Endothelial cell of coronary artery (primary cell): ENCODE measurements around the gene AGBL5. TPM values are rescaled to one million over a fixed set of nuclear protein-coding genes. Genes with fewer than 3 reads are reported as not detected.

Experiments
- total RNA-seq: library from RNA; depleted of rRNA; stranded (reverse); fragments of >200 nt; gene quantifications from 2 replicates; pipeline ENCODE4 v1.2.3, GENCODE V29; 2014

The AGBL5 gene, protein sequence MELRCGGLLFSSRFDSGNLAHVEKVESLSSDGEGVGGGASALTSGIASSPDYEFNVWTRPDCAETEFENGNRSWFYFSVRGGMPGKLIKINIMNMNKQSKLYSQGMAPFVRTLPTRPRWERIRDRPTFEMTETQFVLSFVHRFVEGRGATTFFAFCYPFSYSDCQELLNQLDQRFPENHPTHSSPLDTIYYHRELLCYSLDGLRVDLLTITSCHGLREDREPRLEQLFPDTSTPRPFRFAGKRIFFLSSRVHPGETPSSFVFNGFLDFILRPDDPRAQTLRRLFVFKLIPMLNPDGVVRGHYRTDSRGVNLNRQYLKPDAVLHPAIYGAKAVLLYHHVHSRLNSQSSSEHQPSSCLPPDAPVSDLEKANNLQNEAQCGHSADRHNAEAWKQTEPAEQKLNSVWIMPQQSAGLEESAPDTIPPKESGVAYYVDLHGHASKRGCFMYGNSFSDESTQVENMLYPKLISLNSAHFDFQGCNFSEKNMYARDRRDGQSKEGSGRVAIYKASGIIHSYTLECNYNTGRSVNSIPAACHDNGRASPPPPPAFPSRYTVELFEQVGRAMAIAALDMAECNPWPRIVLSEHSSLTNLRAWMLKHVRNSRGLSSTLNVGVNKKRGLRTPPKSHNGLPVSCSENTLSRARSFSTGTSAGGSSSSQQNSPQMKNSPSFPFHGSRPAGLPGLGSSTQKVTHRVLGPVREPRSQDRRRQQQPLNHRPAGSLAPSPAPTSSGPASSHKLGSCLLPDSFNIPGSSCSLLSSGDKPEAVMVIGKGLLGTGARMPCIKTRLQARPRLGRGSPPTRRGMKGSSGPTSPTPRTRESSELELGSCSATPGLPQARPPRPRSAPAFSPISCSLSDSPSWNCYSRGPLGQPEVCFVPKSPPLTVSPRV
- total RNA-seq: 12.3 and 17.1 TPM in 2 replicates

DNA sequence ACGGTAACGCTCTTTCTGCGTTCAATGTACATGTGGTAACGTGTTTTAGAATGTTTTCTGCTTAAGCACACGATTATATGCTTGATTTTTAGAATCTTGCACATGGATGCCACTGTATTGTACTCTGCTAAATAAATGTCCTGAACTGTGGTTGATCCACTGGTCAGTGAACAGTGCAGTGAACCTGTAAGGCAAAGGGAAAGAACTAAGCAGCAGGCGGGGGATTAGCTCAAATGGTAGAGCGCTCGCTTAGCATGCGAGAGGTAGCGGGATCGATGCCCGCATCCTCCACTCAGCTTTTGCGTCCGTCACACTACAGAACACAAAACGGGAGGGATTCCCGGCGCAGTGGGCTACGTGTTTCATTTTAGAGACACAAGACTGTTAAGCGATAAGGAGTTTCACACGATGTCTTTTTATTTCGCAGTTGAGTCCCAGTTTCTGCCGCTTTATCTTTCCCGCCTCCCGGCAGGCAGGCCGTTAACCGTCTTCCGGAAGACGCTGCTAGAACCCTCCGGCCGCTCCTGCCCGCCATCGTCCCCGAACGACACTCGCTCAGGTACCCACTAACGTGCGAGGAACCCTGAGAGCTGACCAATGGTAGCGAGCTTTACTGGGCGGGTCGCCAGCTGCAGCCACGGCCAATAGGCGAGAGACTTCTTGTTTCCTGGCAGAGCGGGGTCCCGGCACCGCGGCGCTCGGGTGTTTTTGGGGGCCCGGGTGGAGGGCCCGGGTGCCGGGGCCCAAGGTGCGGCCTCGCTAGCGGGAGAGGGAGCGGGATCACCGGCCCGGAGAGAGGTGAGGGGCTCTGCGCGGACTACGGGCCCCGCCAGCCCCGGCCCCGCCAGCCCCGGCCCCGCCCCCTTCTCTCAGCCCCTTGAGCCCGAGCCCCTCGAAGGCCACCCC is at the start of gene AGBL5:
Gene AGBL5 (plus strand): TSS at position 673 of the 906 bp plus-strand sequence. CDS start 1,291 bp downstream, outside the sequence.

DNA sequence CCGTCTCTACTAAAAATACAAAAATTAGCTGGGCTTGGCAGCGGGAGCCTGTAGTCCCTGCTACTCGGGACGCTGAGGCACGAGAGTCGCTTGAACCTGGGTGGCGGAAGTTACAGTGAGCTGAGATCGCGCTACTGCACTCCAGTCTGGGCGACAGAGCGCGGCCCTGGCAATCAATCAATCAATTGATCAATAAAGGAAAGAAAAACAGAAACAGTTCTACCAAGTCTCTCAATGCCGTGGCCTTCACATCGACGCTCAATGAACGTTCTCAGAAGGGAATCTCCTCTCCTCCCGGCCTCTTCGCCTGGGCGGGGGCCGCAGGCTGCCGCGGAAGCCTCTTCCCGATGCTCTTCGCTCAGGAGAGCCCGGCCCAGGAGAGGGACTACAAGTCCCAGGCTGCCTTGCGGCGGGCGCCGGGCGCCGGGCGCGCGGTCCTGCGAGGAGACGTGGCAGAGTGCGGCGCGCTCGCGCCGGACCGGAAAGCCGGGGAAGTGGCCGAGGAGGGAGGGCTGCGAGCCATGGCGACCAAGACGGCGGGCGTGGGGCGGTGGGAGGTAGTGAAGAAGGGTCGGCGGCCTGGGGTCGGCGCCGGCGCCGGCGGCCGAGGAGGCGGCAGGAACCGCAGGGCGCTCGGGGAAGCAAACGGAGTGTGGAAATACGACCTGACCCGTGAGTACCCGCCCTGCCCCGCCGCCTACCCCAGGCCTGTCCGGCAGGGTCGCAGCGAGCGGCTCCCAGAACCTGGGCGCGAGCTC is 18.8 kb upstream of the AGBL5 start, which contains the start of gene TMEM214:
Gene TMEM214 (plus strand): TSS at position 471 of the 758 bp plus-strand sequence. CDS start 51 bp downstream, at position 522.

DNA sequence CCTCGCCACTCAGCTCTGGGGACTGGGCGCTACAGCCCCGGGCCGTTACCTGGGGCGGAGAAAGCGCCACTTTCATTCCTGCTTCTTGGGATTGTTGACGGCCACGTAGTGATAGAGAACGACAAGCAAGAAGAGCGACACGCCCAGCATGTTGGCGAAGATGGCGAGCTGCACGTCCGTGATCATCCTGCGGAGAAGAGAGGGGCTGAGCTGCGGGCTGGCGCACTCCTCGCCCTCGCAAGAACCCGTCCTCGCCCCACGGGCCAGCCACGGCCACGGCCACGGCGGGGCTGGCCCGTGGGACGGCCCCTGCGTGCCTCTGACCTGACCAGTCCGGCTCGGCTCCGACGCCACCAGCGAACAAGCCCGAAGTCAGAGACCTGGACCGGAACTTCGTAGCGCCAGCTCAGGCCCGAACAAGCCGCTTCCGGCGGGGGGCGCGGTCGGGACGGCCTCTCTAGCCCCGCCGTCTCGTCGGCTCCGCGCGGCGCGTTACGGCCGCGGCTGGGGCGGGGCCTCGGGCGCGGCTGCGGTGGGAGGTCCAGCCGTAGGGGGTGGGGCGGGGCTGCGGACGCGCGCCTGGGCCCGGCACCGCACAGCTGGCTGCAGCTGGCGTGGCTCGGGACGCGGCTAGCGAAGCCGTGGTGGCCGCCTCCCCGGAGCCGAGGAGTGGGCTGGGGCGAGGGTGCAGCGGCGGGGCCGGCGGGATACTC is 20.0 kb downstream of the AGBL5 start, which contains the start of gene OST4:
Gene OST4 (minus strand): TSS at position 378 of the 713 bp plus-strand sequence.

DNA sequence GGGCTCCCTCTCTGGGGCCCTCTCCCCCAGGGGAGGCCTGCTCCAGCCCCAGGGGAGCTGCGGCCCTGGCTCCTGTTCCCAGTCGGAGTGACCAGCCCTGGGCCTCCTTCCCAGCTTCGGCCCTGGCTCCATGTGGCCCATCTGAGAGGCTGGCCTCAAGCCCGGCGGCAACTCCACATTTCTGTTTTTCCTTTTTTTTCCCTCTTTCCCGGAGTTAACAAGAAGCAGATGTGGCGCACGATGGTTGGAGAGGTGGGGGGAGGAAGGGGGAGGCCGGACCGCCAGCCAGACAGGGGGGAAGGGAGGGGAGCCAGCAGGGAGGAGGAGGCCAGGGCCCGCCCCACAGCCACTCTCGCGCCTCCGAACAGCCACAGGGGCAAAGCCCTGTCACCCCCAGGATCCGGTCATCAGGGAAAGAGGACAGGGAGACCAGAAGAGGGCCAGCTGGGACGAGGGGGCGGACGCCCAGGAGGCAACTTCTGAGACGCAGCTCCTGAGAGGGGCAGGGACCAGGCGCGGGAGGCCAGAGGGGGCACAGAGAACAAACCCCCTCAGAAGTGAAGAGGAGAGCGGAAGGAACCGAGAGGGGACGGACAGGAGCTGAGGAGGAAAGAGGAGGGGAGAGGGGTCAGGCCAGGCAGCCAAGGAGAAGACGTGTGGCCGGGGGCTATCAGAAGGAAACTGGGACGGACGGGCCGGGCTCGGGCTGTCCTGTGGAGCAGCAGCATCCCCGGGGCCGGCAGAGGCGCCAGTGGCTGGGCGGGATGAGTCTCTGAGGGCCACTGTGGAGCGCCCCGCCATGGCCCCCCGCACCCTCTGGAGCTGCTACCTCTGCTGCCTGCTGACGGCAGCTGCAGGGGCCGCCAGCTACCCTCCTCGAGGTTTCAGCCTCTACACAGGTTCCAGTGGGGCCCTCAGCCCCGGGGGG is 27.1 kb downstream of the AGBL5 start, which contains the start of gene EMILIN1:
Gene EMILIN1 (plus strand): TSS at position 349 of the 928 bp plus-strand sequence. CDS start 451 bp downstream, at position 800.

DNA sequence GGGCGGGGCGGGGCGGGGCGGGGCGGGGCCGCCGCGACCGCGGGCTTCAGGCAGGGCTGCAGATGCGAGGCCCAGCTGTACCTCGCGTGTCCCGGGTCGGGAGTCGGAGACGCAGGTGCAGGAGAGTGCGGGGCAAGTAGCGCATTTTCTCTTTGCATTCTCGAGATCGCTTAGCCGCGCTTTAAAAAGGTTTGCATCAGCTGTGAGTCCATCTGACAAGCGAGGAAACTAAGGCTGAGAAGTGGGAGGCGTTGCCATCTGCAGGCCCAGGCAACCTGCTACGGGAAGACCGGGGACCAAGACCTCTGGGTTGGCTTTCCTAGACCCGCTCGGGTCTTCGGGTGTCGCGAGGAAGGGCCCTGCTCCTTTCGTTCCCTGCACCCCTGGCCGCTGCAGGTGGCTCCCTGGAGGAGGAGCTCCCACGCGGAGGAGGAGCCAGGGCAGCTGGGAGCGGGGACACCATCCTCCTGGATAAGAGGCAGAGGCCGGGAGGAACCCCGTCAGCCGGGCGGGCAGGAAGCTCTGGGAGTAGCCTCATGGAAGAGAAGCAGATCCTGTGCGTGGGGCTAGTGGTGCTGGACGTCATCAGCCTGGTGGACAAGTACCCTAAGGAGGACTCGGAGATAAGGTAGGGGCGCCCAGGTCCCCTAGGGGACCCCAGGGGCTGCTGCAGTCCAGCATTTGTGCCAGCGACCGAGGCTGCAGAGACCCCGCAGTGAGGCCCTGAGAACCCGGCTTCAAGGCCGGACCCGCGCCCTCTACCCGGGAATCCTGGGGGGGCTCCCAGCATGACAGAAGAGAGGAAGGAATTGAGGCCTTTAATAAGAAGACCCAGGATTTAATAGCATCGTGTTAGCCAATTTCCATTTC is 35.5 kb downstream of the AGBL5 start, which contains the start of gene KHK:
Gene KHK (plus strand): TSS at position 49 of the 870 bp plus-strand sequence. CDS start 488 bp downstream, at position 537.

DNA sequence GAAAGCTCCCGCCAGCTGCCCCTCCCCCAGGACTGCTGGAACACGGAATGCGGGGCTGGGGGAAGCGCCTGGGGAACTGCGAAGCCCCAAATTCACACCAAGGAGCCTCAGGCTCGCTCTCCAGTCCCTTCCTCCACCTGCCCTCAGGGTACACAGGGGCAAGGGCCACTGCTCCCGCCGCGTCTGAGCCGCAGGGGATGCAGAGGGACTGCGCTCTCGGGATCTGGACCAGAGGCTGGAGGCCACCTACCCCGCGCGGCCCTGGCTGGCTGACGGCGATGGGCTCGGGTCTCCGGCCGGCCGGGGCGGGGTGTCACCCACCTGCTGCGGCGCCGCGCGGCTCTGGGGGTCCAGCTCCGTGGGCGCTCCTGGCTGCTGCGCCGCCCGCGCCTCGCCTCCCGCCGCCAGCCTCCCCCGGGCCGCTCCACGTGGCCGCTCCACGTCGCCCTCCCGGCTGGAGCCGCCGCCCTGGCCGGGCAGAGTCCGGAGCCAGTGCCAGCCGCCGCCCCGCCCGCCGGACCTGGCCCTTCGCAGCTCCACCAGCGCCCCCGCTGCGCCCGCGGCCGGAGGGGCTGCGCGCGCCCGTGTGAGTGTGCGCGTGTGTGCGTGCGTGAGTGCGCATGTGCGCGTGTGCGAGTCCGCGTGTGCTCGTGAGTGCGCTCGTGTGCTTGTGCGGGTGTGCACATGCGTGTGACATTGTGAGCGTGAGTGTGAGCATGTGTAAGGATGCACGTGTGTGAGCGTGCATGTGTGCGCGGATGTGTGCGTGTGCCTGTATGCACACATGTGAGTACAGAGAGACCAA is 67.3 kb downstream of the AGBL5 start, which contains the start of gene CGREF1:
Gene CGREF1 (minus strand): TSS at position 604 of the 805 bp plus-strand sequence. CDS start 14,762 bp downstream, outside the sequence.

Other genes with a start within 250 kb of the AGBL5 start
- gene DPYSL5, start 203.5 kb upstream of the AGBL5 start, total RNA-seq: not detected in 2 replicates
- 0.90 and 1.5 TPM in 2 replicates for gene MAPRE3, start 81.0 kb upstream of the AGBL5 start, total RNA-seq
- gene TMEM214, start 18.7 kb upstream of the AGBL5 start, total RNA-seq: 18.4 and 27.4 TPM in 2 replicates
- 410 and 546 TPM in 2 replicates for gene OST4, start 20.0 kb downstream of the AGBL5 start, total RNA-seq
- 0.90 and 11.1 TPM in 2 replicates for gene EMILIN1, start 26.9 kb downstream of the AGBL5 start, total RNA-seq
- gene KHK, start 35.1 kb downstream of the AGBL5 start, total RNA-seq: 1.2 and 2.0 TPM in 2 replicates
- 1.2 and 4.3 TPM in 2 replicates for gene CGREF1, start 67.5 kb downstream of the AGBL5 start, total RNA-seq
- under 0.01 TPM in 1 of 2 replicates, not detected in the other for gene ABHD1, start 72.1 kb downstream of the AGBL5 start, total RNA-seq
- gene PREB, start 83.0 kb downstream of the AGBL5 start, total RNA-seq: 44.8 and 50.9 TPM in 2 replicates
- not detected in 2 replicates for gene PRR30, start 87.7 kb downstream of the AGBL5 start, total RNA-seq
- not detected in 2 replicates for gene TCF23, start 97.3 kb downstream of the AGBL5 start, total RNA-seq
- 94.9 and 128 TPM in 2 replicates for gene ATRAID, start 160.4 kb downstream of the AGBL5 start, total RNA-seq
- 19.7 and 27.9 TPM in 2 replicates for gene SLC5A6, start 160.6 kb downstream of the AGBL5 start, total RNA-seq
- 46.6 and 50.3 TPM in 2 replicates for gene CAD, start 165.7 kb downstream of the AGBL5 start, total RNA-seq
- gene SLC30A3, start 211.4 kb downstream of the AGBL5 start, total RNA-seq: not detected in 2 replicates
- not detected in 2 replicates for gene DNAJC5G, start 223.8 kb downstream of the AGBL5 start, total RNA-seq
- not detected in 2 replicates for gene TRIM54, start 230.8 kb downstream of the AGBL5 start, total RNA-seq